Stimulated activated CD4-positive, alpha-beta T cell treated with anti-CD3 and anti-CD28 coated beads, TNF-alpha, amount 100 ng/mL, for 24 hours (primary cell): Measurements from ENCODE around the gene TEC.
"Not testable (repeated sequence)": the region's sequence is repeated elsewhere in the genome, so short reads cannot be mapped to it uniquely, and the experiment has no call there.

ENCODE experiments used
- DNase-seq, 3 experiments: peaks; one replicate each; pipeline ENCODE4 v3.0.0-alpha.2; 2020; ENCODE audit warnings: low read depth in 3 of 3

TEC gene

DNA sequence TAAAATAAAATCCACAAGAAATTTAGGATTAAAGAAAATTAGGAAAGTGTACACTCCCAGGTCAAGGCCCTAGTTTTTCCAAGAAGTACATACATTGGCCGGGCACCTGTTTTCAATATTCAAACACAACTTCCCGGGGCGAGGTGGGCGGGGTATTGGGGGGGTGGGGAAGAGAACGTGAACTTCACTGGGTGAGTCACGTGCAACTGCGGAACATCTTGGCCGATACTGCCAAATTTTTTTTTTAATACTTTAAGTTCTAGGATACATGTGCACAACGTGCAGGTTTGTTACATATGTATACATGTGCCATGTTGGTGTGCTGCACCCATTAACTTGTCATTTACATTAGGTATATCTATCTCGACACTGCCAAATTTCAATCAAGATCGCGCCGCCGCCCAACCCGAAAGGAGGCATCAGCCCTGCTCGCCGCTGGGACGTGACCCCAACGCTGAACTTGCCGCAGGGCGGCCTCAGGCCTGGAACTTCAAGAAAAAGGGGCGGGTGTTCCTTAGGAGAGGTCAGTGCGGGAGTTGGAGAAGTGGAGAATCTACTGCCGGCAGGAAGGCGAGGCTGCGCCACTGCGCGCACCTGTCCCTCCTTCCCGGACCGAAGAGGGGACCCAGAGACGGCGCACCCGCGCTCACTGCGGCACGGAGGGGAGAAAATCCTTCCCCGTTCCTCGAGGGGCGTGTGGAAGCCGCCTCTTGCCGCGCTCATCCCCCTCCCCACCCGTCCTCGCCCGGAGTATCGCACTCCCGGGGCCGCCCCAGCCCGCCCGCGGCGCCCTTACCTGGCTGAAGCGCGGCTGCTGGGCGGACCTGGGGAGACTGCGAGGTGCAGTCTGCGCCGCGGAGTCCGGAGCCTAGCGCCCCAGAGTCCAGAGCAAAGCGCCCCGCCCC, at the start of gene TEC:
TSS of gene TEC (minus strand) at position 883 of the 905 bp plus-strand sequence. CDS start 41,224 bp downstream, outside the sequence.
- peak; percentile 7 to 30 (median 11) for DNase-seq

DNA sequence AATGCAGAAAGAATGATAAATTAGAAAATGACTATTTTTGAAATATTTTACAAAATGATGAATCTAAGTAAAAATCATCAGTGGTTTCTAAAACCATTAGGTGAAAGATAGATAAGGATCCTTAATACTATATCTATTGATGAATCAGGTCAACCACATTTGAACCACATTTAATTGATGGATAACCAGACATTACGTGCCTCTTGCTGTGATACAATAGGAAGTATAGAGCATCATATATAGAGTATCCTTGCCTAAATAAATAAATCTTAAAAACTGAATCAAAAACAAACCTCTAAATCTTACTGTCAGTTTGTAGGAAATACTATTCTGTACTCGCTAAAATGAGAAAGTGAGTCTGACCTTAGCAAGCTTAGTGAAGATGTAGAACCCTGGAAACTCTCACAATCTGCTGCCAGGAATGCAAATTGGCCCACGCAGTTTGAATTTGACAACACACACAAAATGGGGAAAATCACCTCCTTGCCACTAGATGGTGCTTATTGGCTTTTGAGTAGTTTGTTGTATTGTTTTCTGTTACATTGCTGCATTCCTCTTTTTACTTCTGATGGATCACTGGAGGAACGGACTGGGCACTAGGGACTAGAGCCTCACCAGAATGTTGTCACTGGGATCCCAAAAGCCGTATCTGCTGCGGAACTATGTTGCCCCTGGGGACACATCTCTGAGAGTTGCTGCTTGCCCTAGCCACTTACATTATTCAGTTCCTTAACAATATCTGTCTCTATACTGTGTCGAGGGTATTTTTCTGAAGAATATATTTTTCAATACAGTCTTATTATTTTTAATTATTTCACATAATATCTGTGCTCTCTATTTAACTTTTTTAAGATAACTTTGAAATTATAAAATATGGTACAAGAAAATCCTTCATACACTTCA, 46.3 kb upstream of the TEC start:
- peak in 1 of 3 experiments; percentile 0 for DNase-seq

- not testable (repeated sequence) for DNase-seq
Measured at GRCh38 chr4:48314746-48315145, 45.1 kb upstream of the TEC start.

DNA sequence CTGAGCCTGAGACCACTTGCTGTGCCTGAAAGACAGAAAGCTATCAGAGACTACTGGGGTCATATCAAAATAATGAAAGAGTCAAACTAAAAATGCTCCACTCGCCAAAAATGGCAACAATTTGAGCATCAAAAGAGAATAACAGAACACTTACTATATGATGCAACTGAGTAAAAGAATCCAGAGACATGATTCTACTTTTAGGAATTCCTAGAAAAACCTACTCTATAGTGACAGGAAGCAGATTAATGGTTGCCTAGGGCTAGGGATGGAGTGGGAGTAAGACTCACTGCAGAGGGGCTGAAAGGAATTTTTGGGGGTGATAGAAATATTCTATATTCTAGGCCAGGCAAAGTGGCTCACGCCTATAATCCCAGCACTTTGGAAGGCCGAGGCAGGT, 42.3 kb upstream of the TEC start:
- no peak for DNase-seq

GRCh38 chr4:48308901-48309300, 39.3 kb upstream of the TEC start:
- DNase-seq: no peak

DNA sequence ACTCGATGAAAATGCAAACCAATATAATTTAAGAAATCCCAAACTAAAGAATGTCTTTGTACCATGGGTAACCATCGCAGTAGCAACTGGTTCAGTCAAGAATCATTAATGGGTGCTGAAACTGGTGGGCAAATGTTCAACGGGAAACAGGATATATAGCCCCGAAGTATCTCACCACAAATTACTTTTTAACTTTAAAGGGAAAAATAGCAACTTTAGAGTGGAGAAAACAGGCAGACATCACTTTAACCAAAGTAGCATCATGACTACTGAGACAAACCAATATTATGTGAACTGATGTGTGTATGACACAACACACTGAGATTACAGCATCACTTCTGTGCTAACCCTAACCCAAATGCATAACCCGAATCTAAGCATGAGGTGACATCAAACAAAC, 37.9 kb upstream of the TEC start:
- DNase-seq: no peak

GRCh38 chr4:48305508-48305907, 35.9 kb upstream of the TEC start:
- DNase-seq: no peak

GRCh38 chr4:48300004-48300403, 30.4 kb upstream of the TEC start:
- no peak for DNase-seq

DNA sequence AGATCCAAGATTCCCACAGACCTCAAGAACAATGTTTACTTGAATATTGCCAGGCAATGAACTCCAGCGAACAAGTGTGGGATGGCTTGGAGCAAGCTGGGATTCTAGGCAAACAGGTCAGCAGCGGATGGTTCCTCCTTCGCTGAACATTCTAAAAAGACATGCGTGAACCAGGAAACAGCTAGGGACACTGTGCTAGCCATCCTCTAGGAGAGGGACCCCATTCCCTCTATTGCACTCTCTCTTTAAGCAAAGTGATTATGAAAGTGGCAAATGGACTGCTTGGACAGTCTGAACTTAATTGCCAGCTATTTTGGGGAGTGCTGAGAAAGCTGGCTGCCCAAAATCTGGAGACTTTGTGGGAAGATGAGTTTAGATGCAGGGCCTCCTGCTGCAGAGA, 29.9 kb upstream of the TEC start:
- no peak for DNase-seq

GRCh38 chr4:48297256-48297846, 27.7 kb upstream of the TEC start:
- DNase-seq: no peak

DNA sequence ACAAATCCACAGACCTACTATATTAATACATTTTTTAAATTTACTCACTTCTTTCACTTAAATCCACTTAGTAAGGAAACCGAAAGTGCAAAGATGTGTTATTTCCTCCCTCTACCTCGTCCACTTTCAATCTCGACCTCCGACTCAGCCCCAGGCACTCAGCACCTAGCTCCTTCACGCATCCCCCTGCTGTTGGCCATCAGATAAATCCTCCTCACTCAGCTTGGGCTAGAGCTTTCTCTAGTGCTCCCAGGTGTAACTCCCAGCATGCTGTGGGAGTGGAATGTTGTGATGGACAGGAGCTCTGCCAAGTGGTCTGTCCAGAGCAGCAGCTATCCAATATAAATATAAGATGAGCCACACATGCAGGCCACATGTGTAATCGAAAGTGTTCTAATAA, 26.7 kb upstream of the TEC start:
- no peak for DNase-seq

DNA sequence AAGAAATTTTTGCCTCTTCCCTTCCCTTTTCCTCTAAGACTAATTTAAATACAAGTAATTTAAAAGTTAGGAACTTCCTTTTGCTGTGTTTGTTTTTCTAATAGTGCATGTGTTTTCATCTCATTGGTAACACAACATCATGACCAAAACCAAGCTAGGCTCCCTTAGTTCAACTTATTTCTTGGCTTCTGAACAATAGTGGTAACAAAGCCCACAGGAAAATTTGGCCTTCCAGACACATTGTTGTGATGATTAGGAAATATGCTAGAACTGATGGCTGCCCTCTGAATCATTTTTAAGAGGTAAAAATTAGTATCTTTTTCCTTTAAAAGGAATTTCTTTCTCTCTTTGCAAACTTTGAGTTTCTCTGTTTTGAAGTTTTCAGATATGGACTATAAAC, 25.5 kb upstream of the TEC start:
- no peak for DNase-seq

DNA sequence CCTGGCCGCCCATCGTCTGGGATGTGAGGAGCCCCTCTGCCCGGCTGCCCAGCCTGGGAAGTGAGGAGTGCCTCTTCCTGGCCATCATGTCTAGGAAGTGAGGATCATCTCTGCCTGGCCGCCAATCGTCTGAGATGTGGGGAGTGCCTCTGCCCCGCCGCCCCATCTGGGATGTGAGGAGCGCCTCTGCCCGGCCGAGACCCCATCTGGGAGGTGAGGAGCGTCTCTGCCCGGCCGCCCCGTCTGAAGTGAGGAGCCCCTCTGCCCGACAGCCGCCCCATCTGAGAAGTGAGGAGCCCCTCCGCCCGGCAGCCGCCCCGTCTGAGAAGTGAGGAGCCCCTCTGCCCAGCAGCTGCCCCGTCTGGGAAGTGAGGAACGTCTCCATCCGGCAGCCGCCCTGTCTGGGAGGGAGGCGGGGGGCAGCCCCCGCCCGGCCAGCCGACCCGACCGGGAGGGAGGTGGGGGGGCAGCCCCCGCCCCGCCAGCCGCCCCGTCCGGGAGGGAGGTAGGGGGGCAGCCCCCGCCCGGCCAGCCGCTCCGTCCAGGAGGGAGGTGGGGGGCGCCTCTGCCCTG, 22.7 kb upstream of the TEC start:
- DNase-seq: not testable (repeated sequence)

GRCh38 chr4:48290146-48290772, 20.6 kb upstream of the TEC start:
- DNase-seq: no peak

DNA sequence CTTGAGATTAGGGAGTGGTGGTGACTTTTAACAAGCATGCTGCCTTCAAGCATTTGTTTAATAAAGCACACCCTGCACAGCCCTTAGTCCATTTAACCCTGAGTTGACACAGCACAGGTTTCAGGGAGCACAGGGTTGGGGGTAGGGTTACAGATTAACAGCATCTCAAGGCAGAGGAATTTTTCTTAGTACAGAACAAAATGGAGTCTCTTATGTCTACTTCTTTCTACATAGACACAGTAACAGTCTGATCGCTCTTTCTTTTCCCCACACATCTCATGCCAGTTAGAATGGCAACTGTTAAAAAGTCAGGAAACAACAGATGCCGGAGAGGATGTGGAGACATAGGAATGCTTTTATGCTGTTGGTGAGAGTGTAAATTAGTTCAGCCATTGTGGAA, 16.4 kb upstream of the TEC start:
- DNase-seq: not testable (repeated sequence)

DNA sequence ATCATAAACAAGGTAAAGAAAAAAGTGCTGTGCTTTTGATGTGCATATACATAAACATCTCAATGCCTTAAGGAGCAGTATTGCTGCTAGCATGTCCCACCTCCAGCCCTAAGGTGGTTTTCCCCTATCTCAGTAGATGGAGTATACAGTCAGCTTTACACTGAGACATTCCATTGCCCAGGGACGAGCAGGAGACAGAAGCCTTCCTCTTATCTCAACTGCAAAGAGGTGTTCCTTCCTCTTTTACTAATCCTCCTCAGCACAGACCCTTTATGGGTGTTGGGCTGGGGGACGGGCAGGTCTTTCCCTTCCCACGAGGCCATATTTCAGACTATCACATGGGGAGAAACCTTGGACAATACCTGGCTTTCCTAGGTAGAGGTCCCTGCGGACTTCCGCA, 16.0 kb upstream of the TEC start:
- DNase-seq: not testable (repeated sequence)

DNA sequence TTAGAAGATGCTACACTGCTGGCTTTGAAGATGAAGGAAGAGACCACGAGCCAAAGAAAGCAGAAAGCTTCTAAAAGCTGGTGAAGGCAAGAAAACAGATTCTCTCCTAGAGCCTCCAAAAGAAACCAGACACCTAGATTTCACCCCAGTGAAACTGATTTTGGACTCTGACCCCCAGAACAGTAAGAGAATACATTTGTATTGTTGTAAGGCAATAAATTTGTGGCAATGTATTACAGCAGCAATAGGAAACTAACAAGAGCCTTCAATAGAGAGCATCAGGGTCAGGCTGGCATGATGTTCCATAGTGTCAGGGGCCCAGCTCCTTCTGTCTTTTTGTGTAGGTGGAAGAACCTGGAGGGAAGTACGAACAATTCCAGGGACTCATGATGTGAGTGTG, 6.0 kb upstream of the TEC start:
- DNase-seq: no peak

- no peak for DNase-seq
Measured at GRCh38 chr4:48275247-48275646, 5.6 kb upstream of the TEC start.

DNA sequence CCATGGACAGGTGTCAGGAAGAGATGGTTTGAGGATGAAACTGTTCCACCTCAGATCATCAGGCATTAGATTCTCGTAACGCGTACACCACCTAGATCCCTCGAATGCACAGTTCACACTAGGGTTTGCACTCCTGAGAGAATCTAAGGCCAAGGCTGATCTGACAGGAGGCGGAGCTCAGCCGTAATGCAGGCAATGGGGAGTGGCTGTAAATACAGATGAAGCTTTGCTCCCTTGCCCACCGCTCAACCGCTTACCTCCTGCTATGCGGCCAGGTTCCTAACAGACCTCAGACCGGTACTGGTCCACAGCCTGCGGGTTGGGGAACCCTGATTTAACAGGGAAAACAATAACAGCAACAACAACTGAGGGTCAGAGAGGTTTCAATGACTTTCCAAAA, 2.0 kb upstream of the TEC start:
- no peak for DNase-seq

DNA sequence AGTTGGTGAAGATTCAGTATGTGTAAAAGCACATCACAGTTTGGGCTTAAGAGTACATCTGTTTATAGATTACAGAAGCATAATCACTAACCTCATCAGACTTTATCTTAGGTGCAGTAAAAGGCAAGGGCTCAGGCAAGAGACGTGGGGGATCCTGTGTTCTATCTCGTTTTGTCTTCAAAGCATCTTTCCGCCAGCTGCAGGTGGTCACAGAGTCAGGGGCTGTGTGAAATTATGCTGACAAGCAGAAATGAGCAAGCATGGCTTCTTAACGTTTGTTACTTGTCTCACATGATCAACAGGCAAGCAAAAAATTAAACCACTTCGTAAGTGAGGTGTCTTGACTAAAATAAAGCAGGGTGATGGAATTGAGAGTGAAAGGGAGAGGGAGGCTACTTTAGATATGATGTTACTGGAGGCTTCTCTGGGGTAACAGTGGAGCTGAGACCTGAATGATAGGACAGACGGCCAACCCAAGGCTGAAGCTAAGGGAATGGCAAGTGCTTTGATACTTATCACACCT, 1.4 kb upstream of the TEC start:
- no peak for DNase-seq

GRCh38 chr4:48270523-48270897, 872 bp upstream of the TEC start:
- no peak for DNase-seq
